ENCODE data around the gene CCNYL1.

CCNYL1 gene

DNA sequence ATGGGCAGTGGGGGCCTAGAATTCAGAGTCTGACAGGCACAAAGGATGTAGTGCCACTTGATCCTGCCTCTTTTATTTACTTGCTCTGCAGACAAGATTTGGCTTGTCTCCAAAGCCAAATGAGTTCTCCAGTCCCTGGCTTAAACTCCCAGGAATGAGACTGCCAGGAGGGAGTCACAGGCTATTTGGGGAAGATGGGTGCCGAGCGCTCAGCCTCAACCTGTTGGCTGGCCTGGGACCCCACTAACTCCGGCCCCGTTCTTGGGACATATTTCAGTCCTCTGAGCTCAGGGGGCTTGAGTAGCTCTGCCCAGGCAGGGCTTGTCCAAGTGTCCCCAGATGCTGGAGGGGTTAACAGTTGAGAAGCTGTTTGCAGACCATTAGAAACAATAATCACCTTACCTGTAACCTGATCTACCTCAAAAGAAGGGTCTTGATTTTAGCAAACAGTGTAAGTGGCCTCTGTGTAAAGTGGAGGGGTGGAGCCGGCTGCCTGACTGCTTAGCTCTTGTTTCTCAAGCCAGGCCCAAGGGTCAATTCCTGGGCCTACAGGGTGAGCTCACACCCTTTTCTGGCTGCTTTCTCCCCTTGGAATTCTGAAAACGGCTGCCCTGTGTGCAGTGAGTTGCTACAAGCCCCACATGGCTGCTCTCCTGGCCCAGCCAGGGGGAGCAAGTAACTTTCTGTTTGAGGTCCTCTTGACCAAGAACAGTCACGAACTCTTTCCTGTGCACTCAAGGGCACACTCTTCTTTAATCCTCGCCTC is 85.3 kb downstream of the CCNYL1 start:
- DNase-seq: no peak

DNA sequence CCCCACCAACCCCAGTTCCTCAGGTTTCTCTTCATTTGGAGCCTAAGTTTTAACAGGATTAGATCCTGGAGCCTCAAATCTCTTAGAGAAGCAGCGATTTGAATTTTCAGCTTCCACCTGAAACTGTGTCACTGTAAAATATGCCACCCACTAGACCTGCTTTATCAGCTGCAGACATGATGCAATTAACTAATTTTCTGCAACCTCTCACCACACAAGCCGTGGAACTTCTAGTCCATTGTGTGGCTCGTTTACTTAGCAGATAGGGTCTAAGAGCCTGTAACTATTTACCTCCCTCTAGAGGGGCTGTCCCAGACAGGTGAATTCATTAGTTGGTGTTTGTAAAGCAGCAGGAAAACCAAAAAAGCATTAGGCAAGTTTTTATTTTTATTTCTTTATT is 89.8 kb downstream of the CCNYL1 start:
- DNase-seq: no peak

DNA sequence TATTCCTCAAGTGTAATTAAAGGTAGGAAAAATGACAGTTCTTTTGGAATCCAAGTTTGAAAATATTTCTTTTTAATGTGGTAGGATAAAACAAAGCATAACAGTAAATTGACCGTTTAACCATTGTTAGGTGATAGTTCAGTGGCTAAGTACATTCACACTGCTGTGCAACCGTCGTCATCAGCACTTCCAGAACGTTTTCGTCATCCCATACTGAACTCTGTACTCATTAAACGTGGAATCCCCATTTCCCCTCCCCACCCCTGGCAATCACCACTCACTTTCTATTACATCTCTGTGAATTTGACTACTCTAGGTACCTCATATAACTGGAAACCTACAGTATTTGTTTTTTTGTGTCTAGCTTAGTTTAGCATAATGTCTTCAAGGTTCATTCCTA is 91.2 kb downstream of the CCNYL1 start:
- DNase-seq: no peak

Measured in femur (tissue), 1 donor.